Measurements from ENCODE around the gene STX17.

DNA sequence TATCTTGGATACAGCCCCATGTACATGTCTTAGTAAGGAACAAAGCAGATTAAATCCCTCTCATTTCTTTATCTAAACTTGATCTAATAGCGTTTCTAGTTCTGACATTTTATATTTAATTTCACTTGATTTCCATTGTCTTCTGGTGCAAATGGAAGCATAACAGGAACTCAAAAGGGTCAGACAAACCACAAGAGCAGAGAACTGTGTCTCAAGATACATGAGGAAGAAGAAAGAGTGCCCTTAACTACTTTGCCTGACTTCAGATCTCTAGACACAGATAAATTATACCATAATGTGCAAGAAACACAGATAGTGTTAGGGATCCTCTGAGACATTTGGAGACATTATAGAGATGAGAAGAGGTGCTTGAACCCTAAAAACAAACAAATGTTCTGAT, 20.7 kb upstream of the STX17 start:
- TF ChIP-seq POLR2A (IDR thresholded peaks at IDR 0.05) (no peak), POLR2AphosphoS5 (IDR thresholded peaks at IDR 0.05) (no peak), EP300 (IDR thresholded peaks at IDR 0.05) (no peak)
- TF ChIP-seq, protein P1, sequence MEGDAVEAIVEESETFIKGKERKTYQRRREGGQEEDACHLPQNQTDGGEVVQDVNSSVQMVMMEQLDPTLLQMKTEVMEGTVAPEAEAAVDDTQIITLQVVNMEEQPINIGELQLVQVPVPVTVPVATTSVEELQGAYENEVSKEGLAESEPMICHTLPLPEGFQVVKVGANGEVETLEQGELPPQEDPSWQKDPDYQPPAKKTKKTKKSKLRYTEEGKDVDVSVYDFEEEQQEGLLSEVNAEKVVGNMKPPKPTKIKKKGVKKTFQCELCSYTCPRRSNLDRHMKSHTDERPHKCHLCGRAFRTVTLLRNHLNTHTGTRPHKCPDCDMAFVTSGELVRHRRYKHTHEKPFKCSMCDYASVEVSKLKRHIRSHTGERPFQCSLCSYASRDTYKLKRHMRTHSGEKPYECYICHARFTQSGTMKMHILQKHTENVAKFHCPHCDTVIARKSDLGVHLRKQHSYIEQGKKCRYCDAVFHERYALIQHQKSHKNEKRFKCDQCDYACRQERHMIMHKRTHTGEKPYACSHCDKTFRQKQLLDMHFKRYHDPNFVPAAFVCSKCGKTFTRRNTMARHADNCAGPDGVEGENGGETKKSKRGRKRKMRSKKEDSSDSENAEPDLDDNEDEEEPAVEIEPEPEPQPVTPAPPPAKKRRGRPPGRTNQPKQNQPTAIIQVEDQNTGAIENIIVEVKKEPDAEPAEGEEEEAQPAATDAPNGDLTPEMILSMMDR (IDR thresholded peaks at IDR 0.05): no peak

Measured in stomach (tissue), 4 donors.